Lower leg skin (tissue), 4 donors: ENCODE data around the gene ZNF83. TPM values are rescaled to one million over a fixed set of nuclear protein-coding genes. Genes with fewer than 3 reads are reported as not detected.
A peak's percentile ranks its signal among the peaks of the same experiment; 100 is the strongest.
"Not testable (repeated sequence)": the region's sequence is repeated elsewhere in the genome, so short reads cannot be mapped to it uniquely, and the experiment has no call there.

Experiments
- DNase-seq, 2 donors: peaks; one replicate each; pipeline ENCODE4 v3.0.0-alpha.2; 2019; ENCODE audit warnings: low spot score in 2 of 2
- H3K4me3 ChIP-seq: fragments of 200-600 bp; sonication (generic); 2 replicates; pipeline ENCODE4 v1.5.1; 2017; ENCODE audit warnings: mild to moderate bottlenecking, low read depth; ENCODE audit not compliant: poor library complexity, severe bottlenecking
- POLR2A ChIP-seq, 2 donors: fragments of 450-650 bp; IDR thresholded peaks; one replicate each; pipeline ENCODE4 v1.6.1; 2016 to 2017; ENCODE audit warnings: antibody characterized with exemption in 2 of 2, mild to moderate bottlenecking in 1 of 2, moderate library complexity in 1 of 2
- WGBS, 2 donors: methylation state at CpG; one replicate each; pipeline ENCODE4 v1.1.5; 2018; 5-methylcytosine and 5-hydroxymethylcytosine counted together
- intact Hi-C: fragments of 100-400 bp; cut with DNase I; formaldehyde crosslinking; loops from one replicate; pipeline ENCODE4 v1.15.0; 2023; ENCODE audit warnings: low total_unique reads
- total RNA-seq, 4 donors: library from RNA; depleted of rRNA; stranded (reverse); fragments of >200 nt; gene quantifications; one replicate each; pipeline ENCODE4 v1.1.0, GENCODE V29; 2016
- TF ChIP-seq, protein P1 (sequence below), 3 donors: fragments of 450-650 bp; IDR thresholded peaks; one replicate each; pipeline ENCODE4 v1.5.1; 2016; ENCODE audit warnings: antibody characterized with exemption in 3 of 3, mild to moderate bottlenecking in 3 of 3, moderate library complexity in 2 of 3

ZNF83 gene
- total RNA-seq, 4 donors from 2014 or later = 20.7 to 51.0 (median 35.3) TPM

DNA sequence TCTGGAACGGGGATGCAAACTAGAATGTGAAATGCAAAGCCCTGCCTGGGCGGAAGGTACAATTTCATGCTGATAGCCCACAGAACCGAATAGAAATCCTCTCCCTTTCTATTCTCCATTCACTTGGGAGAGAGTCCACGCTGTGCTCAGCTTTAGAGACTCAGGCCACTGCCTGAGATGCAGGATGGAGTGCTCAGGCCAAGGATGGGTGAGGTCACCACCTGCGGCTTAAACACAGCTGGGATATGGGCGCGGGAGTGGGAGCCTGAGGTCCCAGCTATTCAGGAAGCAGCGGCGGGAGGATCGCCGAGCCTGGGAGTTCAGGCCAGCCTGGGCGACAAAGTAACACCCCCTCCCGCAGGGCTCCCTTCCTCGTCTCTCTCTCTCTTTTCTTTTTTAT, 446 bp upstream of the ZNF83 start:
- WGBS, 2 donors = 7 to 11% methylated on average over 14 of the region's 14 CpGs
- TF ChIP-seq, protein P1, sequence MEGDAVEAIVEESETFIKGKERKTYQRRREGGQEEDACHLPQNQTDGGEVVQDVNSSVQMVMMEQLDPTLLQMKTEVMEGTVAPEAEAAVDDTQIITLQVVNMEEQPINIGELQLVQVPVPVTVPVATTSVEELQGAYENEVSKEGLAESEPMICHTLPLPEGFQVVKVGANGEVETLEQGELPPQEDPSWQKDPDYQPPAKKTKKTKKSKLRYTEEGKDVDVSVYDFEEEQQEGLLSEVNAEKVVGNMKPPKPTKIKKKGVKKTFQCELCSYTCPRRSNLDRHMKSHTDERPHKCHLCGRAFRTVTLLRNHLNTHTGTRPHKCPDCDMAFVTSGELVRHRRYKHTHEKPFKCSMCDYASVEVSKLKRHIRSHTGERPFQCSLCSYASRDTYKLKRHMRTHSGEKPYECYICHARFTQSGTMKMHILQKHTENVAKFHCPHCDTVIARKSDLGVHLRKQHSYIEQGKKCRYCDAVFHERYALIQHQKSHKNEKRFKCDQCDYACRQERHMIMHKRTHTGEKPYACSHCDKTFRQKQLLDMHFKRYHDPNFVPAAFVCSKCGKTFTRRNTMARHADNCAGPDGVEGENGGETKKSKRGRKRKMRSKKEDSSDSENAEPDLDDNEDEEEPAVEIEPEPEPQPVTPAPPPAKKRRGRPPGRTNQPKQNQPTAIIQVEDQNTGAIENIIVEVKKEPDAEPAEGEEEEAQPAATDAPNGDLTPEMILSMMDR (IDR thresholded peaks at IDR 0.05) = no peak
- no peak for TF ChIP-seq POLR2A (IDR thresholded peaks at IDR 0.05)
- H3K4me3 ChIP-seq = no peak overlapping the region
- intact Hi-C loops = no loop called here
- DNase-seq = peak in 1 of 2 donors; percentile 14

DNA sequence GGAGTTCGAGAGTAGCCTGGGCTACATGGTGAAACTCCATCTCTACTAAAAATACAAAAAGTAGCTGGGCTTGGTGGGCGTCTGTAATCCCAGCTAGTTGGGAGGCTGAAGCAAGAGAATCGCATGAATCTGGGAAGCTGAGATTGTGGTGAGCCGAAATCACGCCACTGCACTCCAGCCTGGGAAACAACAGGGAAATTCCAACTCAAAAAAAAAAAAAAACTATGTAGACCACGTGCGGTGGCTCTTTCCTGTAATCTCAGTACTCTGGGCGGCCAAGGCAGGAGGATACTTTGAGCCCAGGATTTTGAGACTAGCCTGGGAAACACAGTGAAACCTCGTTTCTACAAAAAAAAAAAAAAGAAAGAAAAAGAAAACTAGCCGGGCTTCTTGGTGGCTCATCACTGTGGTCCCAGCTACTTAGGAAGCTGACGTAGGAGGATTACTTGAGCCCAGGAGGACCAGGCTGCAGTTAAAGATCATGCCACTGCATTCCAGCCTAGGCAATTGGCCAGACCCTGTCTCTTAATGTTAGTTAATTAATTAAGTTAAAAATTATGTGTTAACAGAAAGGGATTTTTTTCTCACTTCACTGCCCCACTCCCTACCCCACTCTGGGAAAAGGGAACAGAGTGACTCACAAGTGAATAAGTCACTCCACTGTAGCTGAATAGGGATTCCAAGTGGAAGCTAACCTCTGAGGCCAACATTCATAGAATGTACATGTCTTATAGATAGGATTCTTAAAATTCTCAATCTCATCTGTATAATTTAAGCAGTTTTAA, 2.2 kb downstream of the ZNF83 start:
- WGBS, 2 donors = 88 to 90% methylated on average over 11 of the region's 11 CpGs
- intact Hi-C loops = no loop called here
- H3K4me3 ChIP-seq = no peak overlapping the region
- peak in 1 of 2 donors; percentile 23 for DNase-seq
- no peak for TF ChIP-seq POLR2A (IDR thresholded peaks at IDR 0.05)

DNA sequence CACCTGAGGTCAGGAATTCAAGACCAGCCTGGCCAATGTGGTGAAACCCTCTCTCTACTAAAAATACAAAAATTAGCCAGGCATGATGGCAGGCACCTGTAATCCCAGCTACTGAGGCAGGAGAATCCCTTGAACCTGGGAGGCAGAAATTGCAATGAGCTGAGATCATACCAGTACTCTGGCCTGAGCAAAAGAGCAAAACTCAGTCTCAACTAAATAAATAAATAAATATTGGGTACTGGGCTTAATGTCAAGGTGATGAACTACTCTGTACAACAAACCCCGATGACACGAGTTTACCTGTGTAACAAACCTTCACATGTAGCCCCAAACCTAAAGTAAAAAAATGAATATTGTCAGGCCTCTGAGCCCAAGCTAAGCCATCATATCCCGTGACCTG, 10.7 kb downstream of the ZNF83 start:
- intact Hi-C loops, H3K4me3 ChIP-seq: not testable (repeated sequence)
- WGBS, 2 donors = 82 to 93% methylated on average over 3 of the region's 3 CpGs
- DNase-seq = peak in 1 of 2 donors; percentile 20

DNA sequence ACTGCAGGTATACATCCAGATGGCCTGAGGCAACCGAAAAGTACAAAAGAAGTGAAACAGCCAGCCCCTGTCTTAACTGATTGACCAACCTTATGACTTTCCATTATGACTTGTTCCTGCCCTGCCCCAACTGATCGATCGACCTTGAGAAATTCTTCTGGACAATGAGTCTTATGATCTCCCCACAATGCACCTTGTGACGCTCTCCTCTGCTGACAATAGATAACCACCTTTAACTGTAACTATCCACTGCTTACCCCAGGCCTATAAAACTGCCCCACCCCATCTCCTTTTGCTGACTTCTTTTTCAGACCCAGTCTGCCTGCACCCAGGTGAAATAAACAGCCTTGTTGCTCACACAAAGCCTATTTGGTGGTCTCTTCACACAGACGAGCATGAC, 11.2 kb downstream of the ZNF83 start:
- DNase-seq = peak in 1 of 2 donors; percentile 17
- intact Hi-C loops = loop anchor here (1.0 kb wide), 1 partner anchor 45 kb away; no protein-coding TSS in a partner anchor
- no peak for TF ChIP-seq POLR2A (IDR thresholded peaks at IDR 0.05)
- TF ChIP-seq, protein P1 (IDR thresholded peaks at IDR 0.05) = no peak
- WGBS, 2 donors = 92 to 96% methylated on average over 5 of the region's 5 CpGs
- H3K4me3 ChIP-seq = no peak overlapping the region

DNA sequence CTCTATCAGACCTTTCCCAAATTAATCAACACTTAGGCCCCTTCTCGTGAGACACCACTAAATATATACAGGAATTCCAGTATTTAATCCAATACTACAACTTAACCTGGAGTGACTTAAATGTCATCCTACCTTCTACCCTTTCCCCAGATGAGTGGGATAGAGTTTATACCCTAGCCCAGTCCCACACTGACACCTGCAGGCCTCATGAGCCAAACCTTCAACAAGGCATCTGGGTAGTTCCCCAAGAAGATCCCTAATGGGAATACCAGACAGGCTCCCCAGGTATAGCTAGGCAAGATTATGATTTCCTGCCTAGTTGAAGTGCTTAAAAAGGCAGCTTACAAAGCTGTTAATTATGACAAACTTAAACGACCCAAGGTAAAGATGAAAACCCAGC, 15.9 kb downstream of the ZNF83 start:
- DNase-seq = no peak
- intact Hi-C loops = no loop called here
- no peak overlapping the region for H3K4me3 ChIP-seq
- TF ChIP-seq, protein P1 (IDR thresholded peaks at IDR 0.05) = no peak
- TF ChIP-seq POLR2A (IDR thresholded peaks at IDR 0.05) = no peak
- WGBS, 2 donors = 71 to 75% methylated on average over 2 of the region's 2 CpGs

DNA sequence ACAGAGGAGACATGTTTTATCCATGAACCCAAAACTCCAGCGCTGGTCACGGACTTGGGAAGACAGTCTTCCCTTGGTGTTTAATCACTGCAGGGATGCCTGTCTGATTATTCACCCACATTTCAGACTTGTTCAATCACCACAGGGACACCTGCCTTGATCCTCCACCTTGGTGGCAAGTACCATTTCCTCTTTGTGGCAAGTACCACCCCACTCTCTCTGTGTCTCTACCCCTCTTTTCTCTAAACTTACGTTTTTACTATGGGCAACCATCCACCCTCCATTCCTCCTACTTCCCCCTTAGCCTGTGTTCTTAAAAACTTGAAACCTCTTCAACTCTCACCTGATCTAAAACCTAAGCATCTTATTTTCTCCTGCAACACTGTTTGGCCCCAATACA, 16.8 kb downstream of the ZNF83 start:
- TF ChIP-seq, protein P1 (IDR thresholded peaks at IDR 0.05) = no peak
- TF ChIP-seq POLR2A (IDR thresholded peaks at IDR 0.05) = no peak
- intact Hi-C loops = no loop called here
- 85 to 89% methylated on average over 3 of the region's 3 CpGs for WGBS, 2 donors

More for the DNA sequence above, 16.8 kb downstream of the ZNF83 start:
- H3K4me3 ChIP-seq = no peak overlapping the region
- peak in 1 of 2 donors; percentile 7 for DNase-seq
